ENCODE results near the gene TRAPPC3. TPM values are rescaled to one million over a fixed set of nuclear protein-coding genes. Genes with fewer than 3 reads are reported as not detected.

Gene TRAPPC3
- total RNA-seq, 4 donors from 2014 or later = 10.6 to 70.6 (median 38.1) TPM

DNA sequence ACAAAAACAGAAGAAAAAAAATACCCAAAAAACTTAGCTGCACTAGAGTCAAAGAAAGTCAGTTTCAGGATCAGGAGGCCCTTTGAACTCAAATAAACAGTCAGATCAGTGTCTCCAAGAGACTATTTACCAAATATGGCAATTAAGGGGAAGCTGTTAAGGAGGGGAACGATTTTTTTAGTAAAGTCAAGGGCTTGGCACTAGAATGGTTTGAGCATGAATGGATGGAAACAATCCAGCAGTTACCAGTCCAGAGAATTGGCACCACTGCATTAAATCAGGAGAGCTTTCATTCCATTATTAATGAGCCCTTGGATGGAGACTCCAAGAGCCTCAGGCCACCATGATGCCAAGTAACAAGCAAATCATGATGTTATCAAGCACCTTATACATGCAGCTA, 7.2 kb downstream of the TRAPPC3 start:
- Histone ChIP-seq H3K4me1 (no peaks in the 10 kb centered on the region), H3K27me3 (no peaks in the 10 kb centered on the region), H3K4me3 (no peak overlapping the region), H3K36me3 (no peaks in the 10 kb centered on the region), H3K27ac (no peak overlapping the region), H3K9me3 (no peaks in the 10 kb centered on the region)
- intact Hi-C loops (cut with DNase I; ENCODE audit: low total_unique reads) = no loop called here
- no peak for DNase-seq
- TF ChIP-seq POLR2A (IDR thresholded peaks at IDR 0.05) = no peak
- TF ChIP-seq, protein P1, sequence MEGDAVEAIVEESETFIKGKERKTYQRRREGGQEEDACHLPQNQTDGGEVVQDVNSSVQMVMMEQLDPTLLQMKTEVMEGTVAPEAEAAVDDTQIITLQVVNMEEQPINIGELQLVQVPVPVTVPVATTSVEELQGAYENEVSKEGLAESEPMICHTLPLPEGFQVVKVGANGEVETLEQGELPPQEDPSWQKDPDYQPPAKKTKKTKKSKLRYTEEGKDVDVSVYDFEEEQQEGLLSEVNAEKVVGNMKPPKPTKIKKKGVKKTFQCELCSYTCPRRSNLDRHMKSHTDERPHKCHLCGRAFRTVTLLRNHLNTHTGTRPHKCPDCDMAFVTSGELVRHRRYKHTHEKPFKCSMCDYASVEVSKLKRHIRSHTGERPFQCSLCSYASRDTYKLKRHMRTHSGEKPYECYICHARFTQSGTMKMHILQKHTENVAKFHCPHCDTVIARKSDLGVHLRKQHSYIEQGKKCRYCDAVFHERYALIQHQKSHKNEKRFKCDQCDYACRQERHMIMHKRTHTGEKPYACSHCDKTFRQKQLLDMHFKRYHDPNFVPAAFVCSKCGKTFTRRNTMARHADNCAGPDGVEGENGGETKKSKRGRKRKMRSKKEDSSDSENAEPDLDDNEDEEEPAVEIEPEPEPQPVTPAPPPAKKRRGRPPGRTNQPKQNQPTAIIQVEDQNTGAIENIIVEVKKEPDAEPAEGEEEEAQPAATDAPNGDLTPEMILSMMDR (IDR thresholded peaks at IDR 0.05) = no peak

- TF ChIP-seq POLR2A (IDR thresholded peaks at IDR 0.05) = no peak
- H3K36me3 ChIP-seq = no peaks in the 10 kb centered on the region
- DNase-seq = no peak
- H3K4me1 ChIP-seq = no peaks in the 10 kb centered on the region
- H3K27me3 ChIP-seq = no peaks in the 10 kb centered on the region
- no peaks in the 10 kb centered on the region for H3K9me3 ChIP-seq
- no peak overlapping the region for H3K27ac ChIP-seq
- intact Hi-C loops (cut with DNase I; ENCODE audit: low total_unique reads) = no loop called here
- no peak overlapping the region for H3K4me3 ChIP-seq
Measured at GRCh38 chr1:36139521-36139920, 9.8 kb downstream of the TRAPPC3 start.

DNA sequence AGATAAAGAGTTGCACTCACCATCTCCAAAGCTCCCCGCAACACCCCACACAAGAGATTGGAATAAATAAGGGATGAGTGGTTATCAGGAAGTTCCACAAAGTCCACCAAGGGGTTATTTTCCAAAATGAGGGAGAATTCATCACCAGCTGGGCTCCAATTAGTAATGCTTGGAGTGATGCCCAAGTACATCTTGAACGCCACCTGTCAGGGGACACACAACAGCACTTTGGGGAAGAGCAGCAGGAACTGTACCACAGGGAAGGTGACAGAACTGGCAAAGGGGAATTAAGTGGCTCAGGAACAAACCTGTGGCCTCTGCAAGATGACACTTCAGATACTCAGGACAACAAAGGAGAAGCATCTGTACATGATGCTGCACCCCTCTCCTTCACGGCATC, 11.5 kb downstream of the TRAPPC3 start:
- H3K27ac ChIP-seq = no peak overlapping the region
- no peaks in the 10 kb centered on the region for H3K27me3 ChIP-seq
- no peak overlapping the region for H3K4me3 ChIP-seq
- no peaks in the 10 kb centered on the region for H3K9me3 ChIP-seq
- no peaks in the 10 kb centered on the region for H3K4me1 ChIP-seq
- H3K36me3 ChIP-seq = no peaks in the 10 kb centered on the region
- TF ChIP-seq, protein P1 (IDR thresholded peaks at IDR 0.05) = no peak
- no peak for TF ChIP-seq POLR2A (IDR thresholded peaks at IDR 0.05)
- DNase-seq = no peak
- intact Hi-C loops (cut with DNase I; ENCODE audit: low total_unique reads) = no loop called here

DNA sequence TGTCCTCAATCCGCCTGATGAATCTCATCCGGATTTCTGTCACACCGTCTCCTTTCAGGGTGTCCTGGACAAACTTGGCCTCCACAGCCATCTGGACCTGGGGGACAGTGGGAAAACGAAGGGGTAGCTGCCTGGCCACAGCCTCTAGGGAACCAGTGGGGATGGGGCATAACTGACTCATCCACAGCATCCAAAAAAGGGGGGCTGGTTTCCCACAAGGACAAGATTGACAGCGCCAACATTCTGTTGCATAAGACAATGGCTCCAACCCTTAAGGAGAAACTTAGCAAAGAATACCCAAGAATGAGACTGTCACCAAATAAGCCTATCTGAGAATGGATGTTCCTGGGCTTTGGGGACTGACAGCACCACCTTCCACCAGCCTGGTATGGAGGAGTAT, 12.1 kb downstream of the TRAPPC3 start:
- peak overlapping the region; percentile 47 to 53 for H3K27ac ChIP-seq
- TF ChIP-seq POLR2A (IDR thresholded peaks at IDR 0.05) = no peak
- TF ChIP-seq, protein P1 (IDR thresholded peaks at IDR 0.05) = no peak
- intact Hi-C loops (cut with DNase I; ENCODE audit: low total_unique reads) = no loop called here
- no peaks in the 10 kb centered on the region for H3K27me3 ChIP-seq
- no peak for DNase-seq
- no peaks in the 10 kb centered on the region for H3K9me3 ChIP-seq
- H3K4me1 ChIP-seq = no peaks in the 10 kb centered on the region
- H3K4me3 ChIP-seq = no peak overlapping the region
- no peaks in the 10 kb centered on the region for H3K36me3 ChIP-seq

DNA sequence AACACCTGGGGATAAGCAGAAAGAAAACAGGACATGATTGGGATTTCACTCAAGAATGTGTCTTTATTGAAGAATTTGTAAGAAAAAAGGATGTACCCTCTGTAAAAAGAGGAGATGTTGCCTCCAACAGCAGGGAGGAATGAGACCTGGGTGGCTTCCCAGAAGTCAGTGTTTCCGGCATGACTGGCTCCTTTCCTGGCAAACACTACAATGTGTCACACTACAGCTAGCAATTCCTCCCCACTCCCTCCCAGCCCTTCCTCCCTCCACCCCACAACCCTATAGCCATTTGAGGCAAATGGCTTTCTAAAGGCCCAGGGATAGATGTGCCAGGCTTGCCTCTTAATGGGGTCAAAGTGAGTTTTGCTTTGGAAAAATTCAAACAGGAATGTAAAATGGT, 12.8 kb downstream of the TRAPPC3 start:
- TF ChIP-seq POLR2A (IDR thresholded peaks at IDR 0.05) = no peak
- TF ChIP-seq, protein P1 (IDR thresholded peaks at IDR 0.05) = no peak
- Histone ChIP-seq H3K4me3 (no peak overlapping the region), H3K4me1 (no peaks in the 10 kb centered on the region), H3K27me3 (no peaks in the 10 kb centered on the region), H3K27ac (peak overlapping the region; percentile 47 to 53), H3K36me3 (no peaks in the 10 kb centered on the region), H3K9me3 (no peaks in the 10 kb centered on the region)
- intact Hi-C loops (cut with DNase I; ENCODE audit: low total_unique reads) = no loop called here
- DNase-seq = peak in 1 of 2 donors; percentile 54

DNA sequence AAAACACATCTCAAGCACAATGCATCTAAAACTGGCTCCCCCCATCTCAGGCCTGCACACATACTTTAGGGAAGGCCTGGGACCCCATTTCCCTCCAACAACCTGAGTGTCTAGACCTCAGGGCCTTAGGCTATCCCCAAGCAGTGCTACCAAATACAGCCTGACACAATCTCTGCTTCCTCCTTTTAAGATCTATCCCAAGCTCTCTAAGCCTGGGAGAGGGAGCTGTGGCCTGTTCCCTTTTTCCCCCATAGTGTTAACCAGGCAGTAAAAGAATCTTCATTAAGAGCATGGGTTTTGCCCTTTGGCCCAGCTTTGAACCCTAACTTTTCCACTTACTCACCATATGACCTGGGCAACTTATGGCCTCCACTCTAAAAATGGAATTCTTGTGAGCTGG, 13.5 kb downstream of the TRAPPC3 start:
- intact Hi-C loops (cut with DNase I; ENCODE audit: low total_unique reads) = loop anchor here (2.0 kb wide), 1 partner anchor 37 kb away; no protein-coding TSS in a partner anchor
- H3K27me3 ChIP-seq = no peaks in the 10 kb centered on the region
- TF ChIP-seq, protein P1 (IDR thresholded peaks at IDR 0.05) = no peak
- TF ChIP-seq POLR2A (IDR thresholded peaks at IDR 0.05) = no peak

More for the DNA sequence above, 13.5 kb downstream of the TRAPPC3 start:
- Histone ChIP-seq H3K4me1 (no peaks in the 10 kb centered on the region), H3K36me3 (no peaks in the 10 kb centered on the region), H3K27ac (peak overlapping the region; percentile 28 to 53), H3K4me3 (no peak overlapping the region), H3K9me3 (no peaks in the 10 kb centered on the region)
- no peak for DNase-seq
